Measurements from ENCODE around the gene FLCN. TPM values are rescaled to one million over a fixed set of nuclear protein-coding genes. Genes with fewer than 3 reads are reported as not detected.

Gene FLCN
- total RNA-seq, 1 donor, result 67.3 TPM

DNA sequence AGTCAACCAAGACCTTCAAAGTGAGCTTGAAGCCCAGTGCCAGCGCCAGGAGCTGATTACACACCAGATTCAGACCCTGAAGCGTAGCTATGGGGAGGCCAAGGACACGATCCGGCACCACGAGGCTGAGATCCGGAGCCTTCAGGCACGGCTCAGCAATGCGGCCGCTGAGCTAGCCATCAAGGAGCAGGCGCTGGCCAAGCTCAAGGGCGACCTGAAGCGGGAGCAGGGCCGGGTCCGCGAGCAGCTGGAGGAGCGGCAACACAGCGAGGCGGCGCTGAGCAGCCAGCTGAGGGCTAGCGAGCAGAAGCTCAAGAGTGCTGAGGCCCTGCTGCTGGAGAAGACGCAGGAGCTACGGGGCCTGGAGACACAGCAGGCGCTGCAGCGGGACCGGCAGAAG lies 72.8 kb downstream of the FLCN start:
- TF ChIP-seq, protein P1, sequence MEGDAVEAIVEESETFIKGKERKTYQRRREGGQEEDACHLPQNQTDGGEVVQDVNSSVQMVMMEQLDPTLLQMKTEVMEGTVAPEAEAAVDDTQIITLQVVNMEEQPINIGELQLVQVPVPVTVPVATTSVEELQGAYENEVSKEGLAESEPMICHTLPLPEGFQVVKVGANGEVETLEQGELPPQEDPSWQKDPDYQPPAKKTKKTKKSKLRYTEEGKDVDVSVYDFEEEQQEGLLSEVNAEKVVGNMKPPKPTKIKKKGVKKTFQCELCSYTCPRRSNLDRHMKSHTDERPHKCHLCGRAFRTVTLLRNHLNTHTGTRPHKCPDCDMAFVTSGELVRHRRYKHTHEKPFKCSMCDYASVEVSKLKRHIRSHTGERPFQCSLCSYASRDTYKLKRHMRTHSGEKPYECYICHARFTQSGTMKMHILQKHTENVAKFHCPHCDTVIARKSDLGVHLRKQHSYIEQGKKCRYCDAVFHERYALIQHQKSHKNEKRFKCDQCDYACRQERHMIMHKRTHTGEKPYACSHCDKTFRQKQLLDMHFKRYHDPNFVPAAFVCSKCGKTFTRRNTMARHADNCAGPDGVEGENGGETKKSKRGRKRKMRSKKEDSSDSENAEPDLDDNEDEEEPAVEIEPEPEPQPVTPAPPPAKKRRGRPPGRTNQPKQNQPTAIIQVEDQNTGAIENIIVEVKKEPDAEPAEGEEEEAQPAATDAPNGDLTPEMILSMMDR (IDR thresholded peaks at IDR 0.05; ENCODE audit: insufficient read depth, low read length), result no peak
- no peak for DNase-seq (ENCODE audit: low read depth)
- H3K4me3 ChIP-seq (ENCODE audit: low read depth, low read length), result no peak overlapping the region

Small RNAs within 50 kb of the gene (small RNA-seq; reads per million reads assigned to genes)
- not detected for gene RNU6-767P

Other genes with a start within 250 kb of the FLCN start
- gene MPRIP, start 194.7 kb downstream of the FLCN start, total RNA-seq (ENCODE audit: low replicate concordance), result 86.5 and 102 TPM in 2 replicates
- gene PLD6, start 30.8 kb downstream of the FLCN start, total RNA-seq (ENCODE audit: low replicate concordance), result 3.1 and 4.3 TPM in 2 replicates
- 62.1 and 124 TPM in 2 replicates for gene COPS3, start 44.1 kb upstream of the FLCN start, total RNA-seq (ENCODE audit: low replicate concordance)
- 2.3 TPM in 1 of 2 replicates, not detected in the other for gene NT5M, start 66.2 kb upstream of the FLCN start, total RNA-seq (ENCODE audit: low replicate concordance)
- gene MED9, start 239.8 kb upstream of the FLCN start, total RNA-seq (ENCODE audit: low replicate concordance), result 2.1 and 10.9 TPM in 2 replicates

All from fibroblast of the aortic adventitia (primary cell).